K562 (cell line): ENCODE results near the gene CCDC9. TPM values are rescaled to one million over a fixed set of nuclear protein-coding genes. Genes with fewer than 3 reads are reported as not detected.

Source experiments
- CBX5 ChIP-seq: IDR thresholded peaks from 2 replicates; pipeline ENCODE4 v1.6.1; 2014; ENCODE audit warnings: low read depth, borderline replicate concordance
- HDAC2 ChIP-seq: fragments of 450-650 bp; IDR thresholded peaks from 2 replicates; pipeline ENCODE4 v1.6.1; 2016; ENCODE audit warnings: mild to moderate bottlenecking
- MTA2 ChIP-seq: fragments of 450-650 bp; IDR thresholded peaks from 2 replicates; pipeline ENCODE4 v1.6.1; 2016; ENCODE audit warnings: low read depth
- MYBL2 ChIP-seq, 2 experiments: fragments of 450-650 bp in 1 of 2; sonication (generic) in 1 of 2; formaldehyde crosslinking in 1 of 2; IDR thresholded peaks; 2 replicates each; pipeline versions ENCODE4 v1.6.1 to v1.8.1; 2017 to 2022; ENCODE audit warnings: borderline replicate concordance in 1 of 2, inconsistent platforms in 1 of 2, low read depth in 1 of 2, mild to moderate bottlenecking in 1 of 2, missing genetic modification reagents in 1 of 2, moderate library complexity in 1 of 2
- NRF1 ChIP-seq, 2 experiments: fragments of 450-650 bp; IDR thresholded peaks in 1 of 2; conservative IDR thresholded peaks in 1 of 2; 2 replicates each; pipeline ENCODE4 v1.6.1; 2014; ENCODE audit warnings: mild to moderate bottlenecking in 2 of 2
- PATZ1 ChIP-seq: fragments of 250-450 bp; sonication (Bioruptor Pico); IDR thresholded peaks from 2 replicates; pipeline ENCODE4 v1.5.0; 2020; ENCODE audit warnings: mild to moderate bottlenecking, borderline replicate concordance
- PHF20 ChIP-seq: fragments of 450-650 bp; IDR thresholded peaks from 2 replicates; pipeline ENCODE4 v1.6.1; 2018; ENCODE audit not compliant: partially characterized antibody
- PYGO2 ChIP-seq: fragments of 450-650 bp; IDR thresholded peaks from 2 replicates; pipeline ENCODE4 v1.6.1; 2016; ENCODE audit warnings: mild to moderate bottlenecking, missing genetic modification characterization, moderate library complexity, missing compliant biosample characterization
- RBFOX2 ChIP-seq: fragments of 200-400 bp; formaldehyde crosslinking; IDR thresholded peaks from 2 replicates; pipeline ENCODE4 v1.6.1; 2017; ENCODE audit warnings: low read depth, mild to moderate bottlenecking, low read length, moderate library complexity
- RFX1 ChIP-seq: fragments of 450-650 bp; IDR thresholded peaks from 2 replicates; pipeline ENCODE4 v1.6.1; 2016; ENCODE audit warnings: mild to moderate bottlenecking, moderate library complexity
- TSC22D4 ChIP-seq: fragments of 450-650 bp; IDR thresholded peaks from 2 replicates; pipeline ENCODE4 v1.6.1; 2016; ENCODE audit warnings: missing genetic modification characterization, missing biosample characterization, control low read depth
- ZNF23 ChIP-seq: fragments of 250-450 bp; sonication (Bioruptor Pico); IDR thresholded peaks from 2 replicates; pipeline ENCODE4 v1.4.0; 2020; ENCODE audit warnings: mild to moderate bottlenecking
- ZNF583 ChIP-seq: fragments of 250-450 bp; sonication (Bioruptor Pico); IDR thresholded peaks from 2 replicates; pipeline ENCODE4 v1.4.0; 2020
- ZSCAN29 ChIP-seq: fragments of 450-650 bp; IDR thresholded peaks from 2 replicates; pipeline ENCODE4 v1.6.1; 2017
- polyA plus RNA-seq, 8 experiments: library from polyadenylated mRNA; depleted of rRNA in 4 of 8; stranded (reverse) in 5 of 8; unstranded in 3 of 8; fragments of >200 nt; fragmentation: Nextera tagmentation in 2 of 8; fragmentation: Illumina TruSeq in 1 of 8; extraction: Ambion mirVana in 2 of 8; extraction: Trizol in 1 of 8; gene quantifications; 2 replicates each; pipeline versions ENCODE4 v1.2.1 to v1.2.3, GENCODE V29; 2011 to 2014; ENCODE audit warnings: inconsistent platforms in 1 of 8, missing spikeins in 1 of 8
- total RNA-seq, 7 experiments: library from RNA; depleted of rRNA in 6 of 7; stranded (reverse); fragments of >200 nt in 6 of 7; fragmentation: Illumina TruSeq in 2 of 7; extraction: Trizol in 2 of 7; gene quantifications; 2 replicates each; pipeline versions ENCODE4 v1.2.1 to v1.2.3, GENCODE V29; 2011 to 2021; ENCODE audit warnings: low replicate concordance in 1 of 7
- TF ChIP-seq, protein P1 (sequence below): sonication (generic); formaldehyde crosslinking; IDR thresholded peaks from 2 replicates; pipeline ENCODE4 v1.9.0; 2022; ENCODE audit warnings: mild to moderate bottlenecking, missing genetic modification reagents
- TF ChIP-seq, protein P2 (sequence below): sonication (generic); formaldehyde crosslinking; IDR thresholded peaks from 2 replicates; pipeline ENCODE4 v1.8.0; 2023; ENCODE audit warnings: missing genetic modification reagents, mild to moderate bottlenecking, borderline replicate concordance
- TF ChIP-seq, protein P3 (sequence below): fragments of 150-350 bp; IDR thresholded peaks from 2 replicates; pipeline ENCODE4 v1.6.1; 2014; ENCODE audit warnings: low read depth, mild to moderate bottlenecking, low read length, borderline replicate concordance

CCDC9 gene
- total and polyA plus RNA-seq, 9 of the 15 experiments (the other 6 are each of a cell fraction or from before 2014, with no cell fraction given): 0.23 to 38.6 (median 8.4) TPM

GRCh38 chr19:47228937-47229675 is 27.2 kb upstream of the CCDC9 start (continued):
- TF ChIP-seq, protein P1, sequence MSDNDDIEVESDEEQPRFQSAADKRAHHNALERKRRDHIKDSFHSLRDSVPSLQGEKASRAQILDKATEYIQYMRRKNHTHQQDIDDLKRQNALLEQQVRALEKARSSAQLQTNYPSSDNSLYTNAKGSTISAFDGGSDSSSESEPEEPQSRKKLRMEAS: peak; percentile 29
- TF ChIP-seq HDAC2 (no peak), PYGO2 (tag) (no peak), RBFOX2 (no peak), PHF20 (peak; percentile 78), CBX5 (no peak), MYBL2 (IDR thresholded peaks at IDR 0.05; ENCODE audit: low read depth) (no peak; the same call in 1 of the 2 replicates), MYBL2 (CRISPR knock-in tag; IDR thresholded peaks at IDR 0.05; ENCODE audit: borderline replicate concordance) (no peak), NRF1 (conservative IDR thresholded peaks at IDR 0.05 in 1 of 2, IDR thresholded peaks at IDR 0.05 in 1 of 2) (no peak; a peak in 1 of 4 replicates), RFX1 (no peak), ZNF23 (CRISPR knock-in tag) (no peak), MTA2 (0 out of 2 replicates have a peak, but pooled peaks have one; percentile 4), TSC22D4 (tag) (peak; percentile 82; the same call in 1 of the 2 replicates), ZNF583 (no peak), PATZ1 (CRISPR knock-in tag) (no peak), ZSCAN29 (no peak)
- TF ChIP-seq, protein P2, sequence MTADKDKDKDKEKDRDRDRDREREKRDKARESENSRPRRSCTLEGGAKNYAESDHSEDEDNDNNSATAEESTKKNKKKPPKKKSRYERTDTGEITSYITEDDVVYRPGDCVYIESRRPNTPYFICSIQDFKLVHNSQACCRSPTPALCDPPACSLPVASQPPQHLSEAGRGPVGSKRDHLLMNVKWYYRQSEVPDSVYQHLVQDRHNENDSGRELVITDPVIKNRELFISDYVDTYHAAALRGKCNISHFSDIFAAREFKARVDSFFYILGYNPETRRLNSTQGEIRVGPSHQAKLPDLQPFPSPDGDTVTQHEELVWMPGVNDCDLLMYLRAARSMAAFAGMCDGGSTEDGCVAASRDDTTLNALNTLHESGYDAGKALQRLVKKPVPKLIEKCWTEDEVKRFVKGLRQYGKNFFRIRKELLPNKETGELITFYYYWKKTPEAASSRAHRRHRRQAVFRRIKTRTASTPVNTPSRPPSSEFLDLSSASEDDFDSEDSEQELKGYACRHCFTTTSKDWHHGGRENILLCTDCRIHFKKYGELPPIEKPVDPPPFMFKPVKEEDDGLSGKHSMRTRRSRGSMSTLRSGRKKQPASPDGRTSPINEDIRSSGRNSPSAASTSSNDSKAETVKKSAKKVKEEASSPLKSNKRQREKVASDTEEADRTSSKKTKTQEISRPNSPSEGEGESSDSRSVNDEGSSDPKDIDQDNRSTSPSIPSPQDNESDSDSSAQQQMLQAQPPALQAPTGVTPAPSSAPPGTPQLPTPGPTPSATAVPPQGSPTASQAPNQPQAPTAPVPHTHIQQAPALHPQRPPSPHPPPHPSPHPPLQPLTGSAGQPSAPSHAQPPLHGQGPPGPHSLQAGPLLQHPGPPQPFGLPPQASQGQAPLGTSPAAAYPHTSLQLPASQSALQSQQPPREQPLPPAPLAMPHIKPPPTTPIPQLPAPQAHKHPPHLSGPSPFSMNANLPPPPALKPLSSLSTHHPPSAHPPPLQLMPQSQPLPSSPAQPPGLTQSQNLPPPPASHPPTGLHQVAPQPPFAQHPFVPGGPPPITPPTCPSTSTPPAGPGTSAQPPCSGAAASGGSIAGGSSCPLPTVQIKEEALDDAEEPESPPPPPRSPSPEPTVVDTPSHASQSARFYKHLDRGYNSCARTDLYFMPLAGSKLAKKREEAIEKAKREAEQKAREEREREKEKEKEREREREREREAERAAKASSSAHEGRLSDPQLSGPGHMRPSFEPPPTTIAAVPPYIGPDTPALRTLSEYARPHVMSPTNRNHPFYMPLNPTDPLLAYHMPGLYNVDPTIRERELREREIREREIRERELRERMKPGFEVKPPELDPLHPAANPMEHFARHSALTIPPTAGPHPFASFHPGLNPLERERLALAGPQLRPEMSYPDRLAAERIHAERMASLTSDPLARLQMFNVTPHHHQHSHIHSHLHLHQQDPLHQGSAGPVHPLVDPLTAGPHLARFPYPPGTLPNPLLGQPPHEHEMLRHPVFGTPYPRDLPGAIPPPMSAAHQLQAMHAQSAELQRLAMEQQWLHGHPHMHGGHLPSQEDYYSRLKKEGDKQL (CRISPR knock-in tag): no peak
- TF ChIP-seq, protein P3, sequence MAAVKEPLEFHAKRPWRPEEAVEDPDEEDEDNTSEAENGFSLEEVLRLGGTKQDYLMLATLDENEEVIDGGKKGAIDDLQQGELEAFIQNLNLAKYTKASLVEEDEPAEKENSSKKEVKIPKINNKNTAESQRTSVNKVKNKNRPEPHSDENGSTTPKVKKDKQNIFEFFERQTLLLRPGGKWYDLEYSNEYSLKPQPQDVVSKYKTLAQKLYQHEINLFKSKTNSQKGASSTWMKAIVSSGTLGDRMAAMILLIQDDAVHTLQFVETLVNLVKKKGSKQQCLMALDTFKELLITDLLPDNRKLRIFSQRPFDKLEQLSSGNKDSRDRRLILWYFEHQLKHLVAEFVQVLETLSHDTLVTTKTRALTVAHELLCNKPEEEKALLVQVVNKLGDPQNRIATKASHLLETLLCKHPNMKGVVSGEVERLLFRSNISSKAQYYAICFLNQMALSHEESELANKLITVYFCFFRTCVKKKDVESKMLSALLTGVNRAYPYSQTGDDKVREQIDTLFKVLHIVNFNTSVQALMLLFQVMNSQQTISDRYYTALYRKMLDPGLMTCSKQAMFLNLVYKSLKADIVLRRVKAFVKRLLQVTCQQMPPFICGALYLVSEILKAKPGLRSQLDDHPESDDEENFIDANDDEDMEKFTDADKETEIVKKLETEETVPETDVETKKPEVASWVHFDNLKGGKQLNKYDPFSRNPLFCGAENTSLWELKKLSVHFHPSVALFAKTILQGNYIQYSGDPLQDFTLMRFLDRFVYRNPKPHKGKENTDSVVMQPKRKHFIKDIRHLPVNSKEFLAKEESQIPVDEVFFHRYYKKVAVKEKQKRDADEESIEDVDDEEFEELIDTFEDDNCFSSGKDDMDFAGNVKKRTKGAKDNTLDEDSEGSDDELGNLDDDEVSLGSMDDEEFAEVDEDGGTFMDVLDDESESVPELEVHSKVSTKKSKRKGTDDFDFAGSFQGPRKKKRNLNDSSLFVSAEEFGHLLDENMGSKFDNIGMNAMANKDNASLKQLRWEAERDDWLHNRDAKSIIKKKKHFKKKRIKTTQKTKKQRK: no peak
